Measurements from ENCODE around the gene MCF2.

GRCh38 chrX:139639253-139639652, 68.7 kb downstream of the MCF2 start:
- no peak for TF ChIP-seq RAD21 (conservative IDR thresholded peaks at IDR 0.05 in 1 of 2, IDR thresholded peaks at IDR 0.05 in 1 of 2)
- no peak for TF ChIP-seq CTCF (IDR thresholded peaks at IDR 0.05)
- no peak for TF ChIP-seq PHF8 (IDR thresholded peaks at IDR 0.05; ENCODE audit: borderline replicate concordance, low read depth)

Data from A549 (cell line).